Activated T-helper 1 cell treated with anti-CD3 and anti-CD28 coated beads, Interleukin-2, amount 50 U/mL, for 16 hours (primary cell): ENCODE measurements around the gene SLC22A1.
"Not testable (repeated sequence)": the region's sequence is repeated elsewhere in the genome, so short reads cannot be mapped to it uniquely, and the experiment has no call there.

Experiments used
- DNase-seq, 2 donors: peaks; one replicate each; pipeline ENCODE4 v3.0.0-alpha.2; 2020; ENCODE audit warnings: low read depth in 1 of 2, low spot score in 1 of 2

Gene SLC22A1

GRCh38 chr6:160093061-160093460 is 28.6 kb upstream of the SLC22A1 start:
- DNase-seq = no peak

DNA sequence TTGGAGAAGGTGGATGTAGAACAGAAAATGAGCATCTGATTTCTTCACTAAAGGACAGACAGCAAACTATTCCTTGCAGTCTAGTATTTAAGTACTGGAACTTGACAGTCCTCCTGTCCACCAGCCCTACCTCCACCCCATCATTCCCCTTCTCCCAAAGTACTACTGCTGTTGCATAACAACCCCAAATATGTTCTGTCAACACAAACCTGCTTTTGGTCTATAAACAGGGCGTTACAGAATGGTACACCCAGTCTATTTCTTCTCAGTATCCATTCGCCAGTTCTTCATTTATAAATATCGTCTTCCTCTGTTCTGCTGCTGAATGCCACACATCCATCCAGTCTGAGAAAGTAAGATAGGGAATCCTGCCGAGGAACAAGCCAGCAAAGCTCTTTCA is 27.7 kb upstream of the SLC22A1 start:
- DNase-seq = no peak

- DNase-seq = no peak
Measured at GRCh38 chr6:160095146-160095845, 26.3 kb upstream of the SLC22A1 start.

GRCh38 chr6:160101277-160102205 is 20.1 kb upstream of the SLC22A1 start:
- no peak for DNase-seq

GRCh38 chr6:160102399-160102798 is 19.2 kb upstream of the SLC22A1 start:
- DNase-seq = no peak

DNA sequence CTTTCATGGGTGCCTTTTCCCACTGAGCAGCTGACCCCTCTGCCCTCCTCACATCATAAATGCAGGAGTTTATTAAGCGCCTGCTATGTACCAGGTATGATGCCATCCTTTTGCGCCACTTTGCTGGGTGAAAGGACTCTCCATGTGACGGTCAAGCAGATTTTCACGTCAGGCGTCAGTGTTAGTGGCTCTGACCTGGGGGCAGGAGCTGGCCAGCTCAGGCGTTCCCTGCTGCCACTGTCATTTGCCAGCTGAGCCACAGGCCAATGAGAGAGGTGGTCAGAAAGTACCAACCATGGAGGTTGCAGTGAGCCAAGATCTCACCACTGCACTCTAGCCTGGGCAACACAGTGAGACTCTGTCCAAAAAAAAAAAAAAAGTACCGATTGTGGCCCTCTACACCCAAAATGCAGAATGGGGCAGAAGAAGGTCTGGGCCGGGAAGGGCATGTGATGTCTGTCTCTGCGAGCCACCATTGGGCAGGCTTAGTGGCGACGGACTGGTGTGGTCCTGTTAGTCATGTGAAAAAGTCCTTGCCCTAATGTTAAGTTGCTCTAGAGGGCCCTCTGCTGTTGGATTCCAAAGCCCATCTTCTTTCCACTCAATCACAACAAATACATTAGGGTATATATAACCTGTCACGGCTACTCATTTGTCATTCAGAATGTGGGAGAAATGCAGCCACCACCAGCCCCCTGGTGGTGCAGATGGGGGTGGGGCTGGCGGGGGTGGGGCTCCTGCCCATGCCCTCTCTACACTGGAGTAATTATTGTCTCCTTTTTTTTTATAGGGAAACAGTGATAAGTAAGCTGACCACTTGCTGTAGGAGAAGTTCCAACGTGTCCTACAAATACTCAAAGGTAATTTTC is 18.4 kb upstream of the SLC22A1 start:
- no peak for DNase-seq

DNA sequence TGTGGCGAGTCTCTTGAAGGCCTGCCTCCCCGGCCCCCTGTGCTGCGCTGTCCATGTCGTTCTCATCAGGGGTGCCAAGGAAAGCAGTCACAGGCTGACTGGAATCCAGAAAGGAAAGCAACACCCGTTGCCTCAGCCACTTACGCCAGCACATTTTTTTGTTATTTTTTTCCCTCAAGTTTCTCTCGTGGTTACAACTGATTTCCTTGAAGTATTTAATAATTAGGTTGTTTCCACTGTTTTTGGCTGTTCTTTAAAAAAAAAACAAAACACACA is 17.9 kb upstream of the SLC22A1 start:
- DNase-seq = no peak

DNA sequence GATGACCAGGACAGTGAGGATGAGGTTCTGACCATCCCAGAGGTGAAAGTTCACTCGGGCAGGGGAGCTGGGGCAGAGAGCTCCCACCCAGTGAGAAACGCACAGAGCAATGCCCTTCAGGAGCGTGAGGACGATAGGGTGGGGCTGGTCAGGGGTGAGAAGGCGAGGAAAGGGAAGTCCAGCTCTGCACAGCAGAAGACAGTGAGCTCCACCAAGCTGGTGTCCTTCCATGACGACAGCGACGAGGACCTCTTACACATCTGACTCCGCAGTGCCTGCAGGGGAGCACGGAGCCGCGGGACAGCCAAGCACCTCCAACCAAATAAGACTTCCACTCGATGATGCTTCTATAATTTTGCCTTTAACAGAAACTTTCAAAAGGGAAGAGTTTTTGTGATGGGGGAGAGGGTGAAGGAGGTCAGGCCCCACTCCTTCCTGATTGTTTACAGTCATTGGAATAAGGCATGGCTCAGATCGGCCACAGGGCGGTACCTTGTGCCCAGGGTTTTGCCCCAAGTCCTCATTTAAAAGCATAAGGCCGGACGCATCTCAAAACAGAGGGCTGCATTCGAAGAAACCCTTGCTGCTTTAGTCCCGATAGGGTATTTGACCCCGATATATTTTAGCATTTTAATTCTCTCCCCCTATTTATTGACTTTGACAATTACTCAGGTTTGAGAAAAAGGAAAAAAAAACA is 16.6 kb upstream of the SLC22A1 start:
- DNase-seq = no peak

DNA sequence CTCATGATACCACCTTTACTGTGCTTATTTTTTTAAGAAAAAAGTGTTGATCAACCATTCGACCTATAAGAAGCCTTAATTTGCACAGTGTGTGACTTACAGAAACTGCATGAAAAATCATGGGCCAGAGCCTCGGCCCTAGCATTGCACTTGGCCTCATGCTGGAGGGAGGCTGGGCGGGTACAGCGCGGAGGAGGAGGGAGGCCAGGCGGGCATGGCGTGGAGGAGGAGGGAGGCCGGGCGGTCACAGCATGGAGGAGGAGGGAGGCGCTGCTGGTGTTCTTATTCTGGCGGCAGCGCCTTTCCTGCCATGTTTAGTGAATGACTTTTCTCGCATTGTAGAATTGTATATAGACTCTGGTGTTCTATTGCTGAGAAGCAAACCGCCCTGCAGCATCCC is 15.6 kb upstream of the SLC22A1 start:
- DNase-seq = no peak

DNA sequence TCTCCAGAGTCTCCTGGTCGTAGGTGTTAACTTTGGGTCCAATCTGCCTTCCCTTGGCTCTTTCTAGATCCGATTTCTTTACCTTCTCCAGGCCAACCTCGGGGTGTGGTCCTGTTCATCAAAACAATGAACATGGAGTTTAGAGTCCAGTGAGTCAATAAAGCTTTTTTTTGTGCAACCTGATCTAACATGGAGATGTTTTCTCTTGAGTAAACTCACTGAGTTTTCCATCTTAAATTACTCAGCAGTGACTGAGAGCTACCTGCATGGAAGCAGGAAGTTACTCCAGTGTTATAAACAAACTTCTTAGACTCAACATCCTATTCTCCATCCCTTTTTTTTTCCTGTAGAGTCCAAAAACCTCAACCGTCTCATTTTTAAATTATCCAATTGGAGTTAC is 14.9 kb upstream of the SLC22A1 start:
- no peak for DNase-seq

DNA sequence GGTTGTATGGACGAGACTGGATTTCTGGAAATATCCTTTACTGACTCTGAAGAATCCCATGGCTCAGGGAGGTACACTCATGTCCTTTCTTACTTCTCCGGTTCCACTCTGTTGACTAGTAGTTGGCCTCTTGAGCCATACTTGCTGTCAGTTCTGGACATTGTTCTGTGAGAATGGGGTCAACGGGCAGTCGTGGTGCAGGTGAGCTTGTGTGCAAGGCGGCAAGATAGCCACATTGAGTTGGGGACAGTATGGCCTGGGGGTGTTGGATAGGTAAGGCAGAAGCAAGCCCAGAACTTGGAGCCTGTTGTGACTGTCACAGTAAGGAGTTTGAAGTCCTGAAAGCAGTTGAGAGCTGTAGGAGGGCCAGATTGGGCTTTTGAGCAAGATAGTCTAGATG is 13.5 kb upstream of the SLC22A1 start:
- DNase-seq = no peak

DNA sequence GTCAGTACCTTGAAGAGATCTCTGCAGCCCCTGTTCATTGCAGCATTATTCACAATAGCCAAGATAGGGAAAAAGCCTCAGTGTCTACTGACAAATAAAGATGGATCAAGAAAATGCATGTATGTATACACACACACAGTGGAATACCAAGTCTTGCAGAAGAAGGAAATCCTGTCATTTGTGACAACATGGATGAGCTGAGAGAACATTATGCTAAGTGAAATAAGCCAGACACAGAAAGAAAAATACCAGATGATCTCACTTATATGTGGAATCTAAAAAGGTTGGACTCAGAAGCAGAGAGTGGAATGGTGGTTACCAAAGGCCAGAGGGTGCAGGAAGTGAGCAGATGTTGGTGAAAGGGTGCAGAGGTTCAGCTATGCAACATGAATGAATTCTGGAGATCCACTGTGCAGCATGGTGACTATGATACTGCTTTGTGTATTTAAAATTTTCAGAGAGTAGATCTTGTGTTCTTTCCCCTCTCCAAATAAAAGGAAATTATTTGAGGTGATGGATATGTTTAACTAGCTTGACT is 11.0 kb upstream of the SLC22A1 start:
- DNase-seq = no peak

DNA sequence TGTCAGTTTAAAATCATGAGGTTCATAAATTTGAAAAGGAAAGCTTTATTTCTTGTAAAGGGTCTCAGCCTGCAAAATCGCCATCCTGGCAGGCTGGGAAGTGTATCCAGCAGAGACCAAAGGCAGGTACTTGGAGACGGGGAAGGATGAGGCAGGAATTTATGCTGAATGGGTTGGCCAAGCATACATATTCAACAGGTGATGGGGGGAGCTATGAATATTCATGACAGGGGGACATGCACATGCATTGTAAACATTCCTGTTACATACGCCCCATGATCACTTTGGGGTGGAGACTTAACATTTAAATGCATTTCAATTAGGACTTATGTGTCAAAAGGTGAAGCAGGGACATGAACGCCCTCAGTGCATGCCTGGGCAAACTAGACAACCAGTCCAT is 9.8 kb upstream of the SLC22A1 start:
- DNase-seq = no peak

GRCh38 chr6:160112628-160113299 is 8.9 kb upstream of the SLC22A1 start:
- DNase-seq = no peak

DNA sequence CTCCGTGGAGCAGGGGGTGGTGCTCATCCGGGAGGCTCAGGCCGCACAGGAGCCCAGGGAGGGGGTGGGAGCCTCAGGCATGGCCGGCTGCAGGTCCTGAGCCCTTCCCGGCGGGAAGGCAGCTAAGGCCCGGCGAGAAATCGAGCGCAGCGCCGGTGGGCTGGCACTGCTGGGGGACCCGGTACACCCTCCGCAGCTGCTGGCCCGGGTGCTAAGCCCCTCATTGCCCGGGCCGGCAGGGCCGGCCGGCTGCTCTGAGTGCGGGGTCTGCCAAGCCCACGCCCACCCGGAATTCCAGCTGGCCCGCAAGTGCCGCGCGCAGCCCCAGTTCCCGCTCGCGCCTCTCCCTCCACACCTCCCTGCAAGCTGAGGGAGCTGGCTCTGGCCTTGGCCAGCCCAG is 7.1 kb upstream of the SLC22A1 start:
- not testable (repeated sequence) for DNase-seq

- DNase-seq = no peak
Measured at GRCh38 chr6:160115421-160115820, 6.2 kb upstream of the SLC22A1 start.

GRCh38 chr6:160116411-160116810 is 5.2 kb upstream of the SLC22A1 start:
- DNase-seq = no peak

DNA sequence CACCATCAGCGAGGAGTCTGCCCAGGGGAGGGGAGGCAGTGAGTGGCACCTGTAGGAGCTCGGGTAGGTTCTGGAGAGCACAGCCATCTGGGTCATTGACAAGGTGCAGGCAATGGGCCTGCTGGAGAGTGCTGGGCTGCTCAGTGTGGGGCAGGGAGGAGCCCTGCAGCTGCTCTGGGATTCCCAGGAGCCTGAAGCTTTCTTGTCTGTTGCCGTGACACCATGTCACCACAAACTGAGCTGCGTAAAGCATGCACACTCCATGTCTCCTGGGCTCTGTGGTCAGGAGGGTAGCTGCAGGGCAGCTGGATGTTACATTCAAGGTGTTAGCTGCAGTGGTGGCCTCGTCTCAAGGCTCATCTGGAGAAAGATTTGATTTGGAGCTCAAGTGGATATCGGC is 4.5 kb upstream of the SLC22A1 start:
- DNase-seq = no peak

GRCh38 chr6:160118620-160119229 is 2.9 kb upstream of the SLC22A1 start:
- DNase-seq = no peak

DNA sequence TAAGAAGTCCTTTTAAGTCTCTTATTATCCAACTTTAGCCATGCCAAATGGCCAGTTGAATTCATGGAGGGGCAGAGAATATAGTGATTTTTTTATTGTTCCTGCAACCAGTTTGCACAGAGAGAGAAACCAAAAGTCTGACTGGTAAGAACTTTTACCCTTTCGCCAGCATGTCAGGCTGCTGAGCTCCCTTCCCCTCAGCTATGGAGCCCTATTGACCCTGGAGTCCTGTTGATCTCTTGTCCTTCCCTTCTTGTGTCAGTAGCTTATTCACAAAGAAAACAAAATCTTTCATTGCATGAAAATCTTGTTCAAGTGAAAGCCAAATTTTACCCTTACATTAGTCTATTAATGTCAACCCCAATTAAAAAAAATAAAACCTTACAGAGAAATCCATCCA is 1.5 kb upstream of the SLC22A1 start:
- DNase-seq = no peak
